GM21723 (cell line): ENCODE measurements around the gene PRAMEF11.

Experiments used
- ATAC-seq: cut with Tn5 transposase; IDR thresholded peaks from one replicate; pipeline ENCODE4 v1.9.1; 2021; ENCODE audit warnings: mild to moderate bottlenecking, moderate library complexity; ENCODE audit not compliant: unreplicated experiment

The PRAMEF11 gene

DNA sequence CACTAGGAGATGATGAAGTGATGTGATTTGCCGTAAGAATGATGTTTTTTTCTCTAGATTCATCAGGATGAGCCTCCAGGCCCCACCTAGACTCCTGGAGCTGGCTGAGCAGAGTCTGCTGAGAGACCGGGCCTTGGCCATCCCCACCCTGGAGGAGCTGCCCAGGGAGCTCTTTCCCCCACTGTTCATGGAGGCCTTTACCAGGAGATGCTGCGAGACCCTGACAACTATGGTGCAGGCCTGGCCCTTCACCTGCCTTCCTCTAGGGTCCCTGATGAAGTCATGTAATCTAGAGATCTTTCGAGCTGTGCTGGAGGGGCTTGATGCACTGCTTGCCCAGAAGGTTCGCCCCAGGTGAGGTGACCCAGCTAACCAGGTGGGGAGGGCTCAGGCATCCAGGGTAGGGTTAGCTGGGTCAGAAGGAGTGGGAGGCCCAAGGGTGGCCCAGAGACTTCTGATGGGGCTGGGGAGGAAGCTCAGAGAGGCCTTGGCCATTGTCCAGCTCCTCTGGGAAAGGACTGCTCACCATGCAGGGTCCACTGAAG, 56.3 kb downstream of the PRAMEF11 start:
- no peak for ATAC-seq
